Panc1 (cell line): ENCODE data around the gene B3GALT2. TPM values are rescaled to one million over a fixed set of nuclear protein-coding genes. Genes with fewer than 3 reads are reported as not detected.

Source experiments
- ATAC-seq: fragments of 200-7000 bp; cut with Tn5 transposase; 2 replicates; pipeline ENCODE4 v1.9.1; 2020; ENCODE audit warnings: mild to moderate bottlenecking, moderate library complexity
- BruUV-seq: library from RNA; stranded (reverse); fragments of 400-500 nt; replicated peaks from 2 replicates; lab custom pipeline; 2021; lab: Mats Ljungman, UMichigan
- CTCF ChIA-PET: fragments of 300-600 bp; sonication (Branson Sonifier 250); formaldehyde crosslinking; loops from one replicate; lab custom pipeline; 2022; ENCODE audit warnings: antibody characterized with exemption; lab: Charles Lee
- POLR2A ChIA-PET: fragments of 300-600 bp; sonication (Branson Sonifier 250); formaldehyde crosslinking; loops from one replicate; lab custom pipeline; 2022; ENCODE audit warnings: antibody characterized with exemption; lab: Charles Lee
- DNase-seq: peaks from one replicate; pipeline ENCODE4 v3.0.0-alpha.2; 2010; ENCODE audit warnings: low read depth, low spot score
- H3K27ac ChIP-seq: 2 replicates; pipeline ENCODE4 v1.5.1; 2011; ENCODE audit warnings: mild to moderate bottlenecking, low read length, inconsistent platforms
- H3K27me3 ChIP-seq: fragments of 200-500 bp; sonication (Bioruptor generic); 2 replicates; pipeline ENCODE4 v1.6.0; 2014; ENCODE audit warnings: low read length, inconsistent platforms; ENCODE audit not compliant: control insufficient read depth, insufficient read depth
- H3K36me3 ChIP-seq: fragments of 200-500 bp; sonication (Bioruptor generic); 2 replicates; pipeline ENCODE4 v1.5.1; 2014; ENCODE audit warnings: inconsistent platforms, mild to moderate bottlenecking, low read length, moderate library complexity; ENCODE audit not compliant: control insufficient read depth, insufficient read depth
- H3K4me1 ChIP-seq: 2 replicates; pipeline ENCODE4 v1.5.1; 2011; ENCODE audit warnings: inconsistent platforms, mild to moderate bottlenecking, low read length, moderate library complexity; ENCODE audit not compliant: control insufficient read depth, insufficient read depth
- H3K4me3 ChIP-seq, 2 experiments: 2 replicates each; pipeline ENCODE4 v1.5.1; 2011 to 2012; ENCODE audit warnings: low read depth in 2 of 2, low read length in 2 of 2, mild to moderate bottlenecking in 2 of 2, inconsistent platforms in 1 of 2, moderate library complexity in 1 of 2
- H3K9me3 ChIP-seq: fragments of 200-500 bp; sonication (Bioruptor generic); 2 replicates; pipeline ENCODE4 v1.5.1; 2014; ENCODE audit warnings: low read depth, mild to moderate bottlenecking, inconsistent platforms, low read length, moderate library complexity; ENCODE audit not compliant: control insufficient read depth, insufficient read depth
- POLR2AphosphoS5 ChIP-seq: IDR thresholded peaks from 2 replicates; pipeline ENCODE4 v1.6.1; 2012; ENCODE audit warnings: mild to moderate bottlenecking, low read depth, low read length, moderate library complexity
- SIN3A ChIP-seq: IDR thresholded peaks from 2 replicates; pipeline ENCODE4 v1.6.1; 2012; ENCODE audit warnings: low read depth, mild to moderate bottlenecking, low read length, moderate library complexity, borderline replicate concordance; ENCODE audit not compliant: insufficient read depth
- TCF7L2 ChIP-seq: IDR thresholded peaks from 2 replicates; pipeline ENCODE4 v1.6.1; 2011; ENCODE audit warnings: mild to moderate bottlenecking, low read depth, low read length, inconsistent platforms
- in situ Hi-C: cut with HindIII; loops from 2 replicates; pipeline ENCODE4 v1.10.0; 2016; ENCODE audit warnings: low sequenced_read_pairs, low pct_unique_long_range_greater_than_20kb
- intact Hi-C: fragments of 100-400 bp; cut with micrococcal nuclease; formaldehyde crosslinking; loops from one replicate; pipeline ENCODE4 v1.10.0; 2022; ENCODE audit not compliant: unreplicated experiment
- total RNA-seq: library from RNA; stranded (reverse); gene quantifications from one replicate; pipeline ENCODE4 v1.2.1, GENCODE V29; 2021; ENCODE audit not compliant: unreplicated experiment
- TF ChIP-seq, protein P1 (sequence below): fragments of 450-650 bp; IDR thresholded peaks from 2 replicates; pipeline ENCODE4 v1.5.1; 2017; ENCODE audit warnings: mild to moderate bottlenecking
- TF ChIP-seq, protein P2 (sequence below), 2 experiments: IDR thresholded peaks; 2 replicates each; pipeline ENCODE4 v1.6.1; 2011 to 2012; ENCODE audit warnings: low read depth in 2 of 2, control low read depth in 1 of 2, low read length in 1 of 2, mild to moderate bottlenecking in 1 of 2, moderate library complexity in 1 of 2; ENCODE audit not compliant: insufficient read depth in 1 of 2

The B3GALT2 gene
- total RNA-seq, 1 experiment from 2014 or later: 0.08 TPM

DNA sequence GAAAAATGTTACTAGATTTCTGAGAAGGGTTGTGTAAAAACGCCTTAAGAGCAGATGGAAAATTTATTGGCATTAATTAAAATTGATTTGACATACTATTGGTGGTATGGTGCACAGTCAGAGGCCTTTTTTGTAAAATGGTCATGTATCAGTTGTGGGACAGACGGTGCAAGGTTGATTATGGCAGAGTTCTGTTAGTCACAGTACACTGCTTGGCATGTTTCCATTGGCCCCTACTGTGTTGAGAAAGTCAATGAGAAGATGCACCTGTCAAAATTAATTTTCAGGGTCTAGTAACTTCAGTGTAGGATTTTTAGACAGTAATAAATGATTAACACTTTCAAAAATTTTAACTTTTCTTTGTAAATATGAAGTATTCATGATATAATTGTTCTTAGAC is 4.4 kb downstream of the B3GALT2 start:
- Histone ChIP-seq H3K27ac (no peak overlapping the region), H3K36me3 (no peaks in the 10 kb centered on the region; the same call in 1 of the 2 replicates), H3K27me3 (no peaks in the 10 kb centered on the region), H3K4me1 (peaks cover 20% of the 10 kb centered on the region), H3K9me3 (no peaks in the 10 kb centered on the region), H3K4me3 (no peak overlapping the region)
- intact Hi-C loops (no loop called here), in situ Hi-C loops (no loop called here)
- ChIA-PET POLR2A (no interaction called here), CTCF (no interaction called here)
- ATAC-seq (no peak), DNase-seq (no peak)
- TF ChIP-seq, protein P1, sequence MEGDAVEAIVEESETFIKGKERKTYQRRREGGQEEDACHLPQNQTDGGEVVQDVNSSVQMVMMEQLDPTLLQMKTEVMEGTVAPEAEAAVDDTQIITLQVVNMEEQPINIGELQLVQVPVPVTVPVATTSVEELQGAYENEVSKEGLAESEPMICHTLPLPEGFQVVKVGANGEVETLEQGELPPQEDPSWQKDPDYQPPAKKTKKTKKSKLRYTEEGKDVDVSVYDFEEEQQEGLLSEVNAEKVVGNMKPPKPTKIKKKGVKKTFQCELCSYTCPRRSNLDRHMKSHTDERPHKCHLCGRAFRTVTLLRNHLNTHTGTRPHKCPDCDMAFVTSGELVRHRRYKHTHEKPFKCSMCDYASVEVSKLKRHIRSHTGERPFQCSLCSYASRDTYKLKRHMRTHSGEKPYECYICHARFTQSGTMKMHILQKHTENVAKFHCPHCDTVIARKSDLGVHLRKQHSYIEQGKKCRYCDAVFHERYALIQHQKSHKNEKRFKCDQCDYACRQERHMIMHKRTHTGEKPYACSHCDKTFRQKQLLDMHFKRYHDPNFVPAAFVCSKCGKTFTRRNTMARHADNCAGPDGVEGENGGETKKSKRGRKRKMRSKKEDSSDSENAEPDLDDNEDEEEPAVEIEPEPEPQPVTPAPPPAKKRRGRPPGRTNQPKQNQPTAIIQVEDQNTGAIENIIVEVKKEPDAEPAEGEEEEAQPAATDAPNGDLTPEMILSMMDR: no peak
- TF ChIP-seq TCF7L2: no peak
- TF ChIP-seq POLR2AphosphoS5: no peak
- TF ChIP-seq SIN3A: no peak
- TF ChIP-seq, protein P2, sequence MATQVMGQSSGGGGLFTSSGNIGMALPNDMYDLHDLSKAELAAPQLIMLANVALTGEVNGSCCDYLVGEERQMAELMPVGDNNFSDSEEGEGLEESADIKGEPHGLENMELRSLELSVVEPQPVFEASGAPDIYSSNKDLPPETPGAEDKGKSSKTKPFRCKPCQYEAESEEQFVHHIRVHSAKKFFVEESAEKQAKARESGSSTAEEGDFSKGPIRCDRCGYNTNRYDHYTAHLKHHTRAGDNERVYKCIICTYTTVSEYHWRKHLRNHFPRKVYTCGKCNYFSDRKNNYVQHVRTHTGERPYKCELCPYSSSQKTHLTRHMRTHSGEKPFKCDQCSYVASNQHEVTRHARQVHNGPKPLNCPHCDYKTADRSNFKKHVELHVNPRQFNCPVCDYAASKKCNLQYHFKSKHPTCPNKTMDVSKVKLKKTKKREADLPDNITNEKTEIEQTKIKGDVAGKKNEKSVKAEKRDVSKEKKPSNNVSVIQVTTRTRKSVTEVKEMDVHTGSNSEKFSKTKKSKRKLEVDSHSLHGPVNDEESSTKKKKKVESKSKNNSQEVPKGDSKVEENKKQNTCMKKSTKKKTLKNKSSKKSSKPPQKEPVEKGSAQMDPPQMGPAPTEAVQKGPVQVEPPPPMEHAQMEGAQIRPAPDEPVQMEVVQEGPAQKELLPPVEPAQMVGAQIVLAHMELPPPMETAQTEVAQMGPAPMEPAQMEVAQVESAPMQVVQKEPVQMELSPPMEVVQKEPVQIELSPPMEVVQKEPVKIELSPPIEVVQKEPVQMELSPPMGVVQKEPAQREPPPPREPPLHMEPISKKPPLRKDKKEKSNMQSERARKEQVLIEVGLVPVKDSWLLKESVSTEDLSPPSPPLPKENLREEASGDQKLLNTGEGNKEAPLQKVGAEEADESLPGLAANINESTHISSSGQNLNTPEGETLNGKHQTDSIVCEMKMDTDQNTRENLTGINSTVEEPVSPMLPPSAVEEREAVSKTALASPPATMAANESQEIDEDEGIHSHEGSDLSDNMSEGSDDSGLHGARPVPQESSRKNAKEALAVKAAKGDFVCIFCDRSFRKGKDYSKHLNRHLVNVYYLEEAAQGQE (IDR thresholded peaks at IDR 0.05; ENCODE audit: insufficient read depth in 1 of 2, low read depth in 2 of 2, low read length in 1 of 2): no peak
- no TSS peak for BruUV-seq

DNA sequence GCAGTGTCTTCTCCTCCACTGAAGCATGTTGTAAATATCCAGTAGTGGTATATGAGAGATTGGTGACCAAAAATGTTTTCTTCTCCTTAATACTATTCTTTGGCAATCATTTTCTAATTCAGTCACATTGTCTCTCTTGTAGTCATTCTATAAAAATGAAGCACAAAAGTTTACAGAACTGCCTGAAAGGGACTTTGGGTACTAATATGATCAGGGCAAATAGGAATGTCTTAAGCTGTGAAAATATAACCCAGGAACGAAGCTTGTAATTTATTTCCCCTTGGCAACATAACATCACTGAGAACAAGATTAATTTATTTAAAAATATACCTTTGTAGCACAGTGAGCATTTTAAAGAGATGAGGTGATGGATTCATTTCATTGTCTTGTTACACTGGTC is 4.9 kb downstream of the B3GALT2 start:
- peaks cover 20% of the 10 kb centered on the region for H3K4me1 ChIP-seq
- H3K36me3 ChIP-seq: no peaks in the 10 kb centered on the region; the same call in 1 of the 2 replicates
- H3K9me3 ChIP-seq: no peaks in the 10 kb centered on the region
- no peak overlapping the region for H3K27ac ChIP-seq
- H3K4me3 ChIP-seq: no peak overlapping the region
- in situ Hi-C loops (no loop called here), intact Hi-C loops (no loop called here)
- H3K27me3 ChIP-seq: no peaks in the 10 kb centered on the region
- POLR2A ChIA-PET: no interaction called here
- ATAC-seq (no peak), DNase-seq (no peak)
- CTCF ChIA-PET: no interaction called here
- BruUV-seq: no TSS peak
- TF ChIP-seq SIN3A (no peak), TCF7L2 (no peak), POLR2AphosphoS5 (no peak)
- TF ChIP-seq, protein P1: no peak
- TF ChIP-seq, protein P2 (IDR thresholded peaks at IDR 0.05; ENCODE audit: insufficient read depth in 1 of 2, low read depth in 2 of 2, low read length in 1 of 2): no peak
